Measurements from ENCODE around the gene DEF6.

The DEF6 gene

DNA sequence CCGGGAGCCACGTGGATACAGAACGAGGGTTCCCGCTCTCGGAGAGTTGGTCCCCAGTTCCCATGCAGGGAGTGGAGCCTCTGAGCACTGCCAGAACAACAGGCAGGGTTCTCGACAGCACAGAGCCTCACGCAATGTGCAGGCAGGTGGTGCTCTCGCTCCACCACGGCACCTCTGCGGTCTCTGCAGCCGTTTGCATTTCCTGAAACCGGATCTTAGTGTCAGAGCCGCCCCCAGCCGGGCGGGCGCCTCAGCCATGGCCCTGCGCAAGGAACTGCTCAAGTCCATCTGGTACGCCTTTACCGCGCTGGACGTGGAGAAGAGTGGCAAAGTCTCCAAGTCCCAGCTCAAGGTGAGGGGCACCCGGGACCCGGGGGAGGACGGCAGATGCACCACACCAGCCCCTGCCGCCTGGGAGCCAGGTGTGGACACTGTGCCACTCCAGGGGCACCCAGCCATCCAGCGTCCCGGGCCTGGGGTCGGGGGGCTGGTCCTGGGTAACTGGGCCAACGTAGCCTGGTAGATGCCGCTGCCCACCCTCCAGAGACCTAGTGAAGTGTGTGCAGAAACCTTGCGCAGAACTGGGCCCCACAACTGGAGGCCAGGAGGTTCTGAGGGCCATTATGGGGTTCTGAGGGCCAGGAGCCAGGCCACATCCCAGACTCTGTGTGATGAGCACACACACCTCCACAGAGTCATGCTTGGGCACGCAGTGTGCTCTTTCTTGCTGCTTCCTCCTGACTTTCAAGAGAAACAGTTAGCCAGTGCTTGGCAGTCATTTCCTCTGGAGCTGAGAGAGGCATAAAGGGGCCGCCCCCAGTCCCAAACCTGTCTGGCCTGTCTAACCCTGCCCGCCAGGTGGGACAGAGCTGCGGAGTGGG is at the start of gene DEF6:
TSS of gene DEF6 (plus strand) at position 218 of the 881 bp plus-strand sequence. CDS start at position 257, 39 bp downstream.
- peak; percentile 90 for DNase-seq

GRCh38 chr6:35248300-35248699 is 49.3 kb upstream of the DEF6 start:
- DNase-seq = no peak

- no peak for DNase-seq
Observed at GRCh38 chr6:35248965-35249364, 48.7 kb upstream of the DEF6 start.

- no peak for DNase-seq
Observed at GRCh38 chr6:35251949-35252348, 45.7 kb upstream of the DEF6 start.

DNA sequence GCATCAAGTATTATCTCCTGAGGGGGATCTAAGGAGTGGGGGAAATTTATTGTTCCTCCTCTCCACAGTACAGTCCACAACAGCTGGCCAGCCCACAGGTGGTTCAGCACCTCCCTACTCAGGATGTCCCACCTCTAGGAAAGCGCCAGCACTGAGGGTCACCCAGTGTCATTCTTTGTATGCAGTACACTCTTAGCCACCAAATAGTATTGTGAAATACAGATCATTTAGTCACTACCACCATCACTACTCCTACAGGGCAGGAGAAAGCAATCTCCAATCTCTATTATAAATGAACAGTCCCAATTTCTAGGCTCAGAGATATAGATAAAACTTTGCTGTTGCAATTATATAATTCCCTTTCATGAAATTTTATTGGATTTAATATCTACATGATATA is 44.4 kb upstream of the DEF6 start:
- no peak for DNase-seq

DNA sequence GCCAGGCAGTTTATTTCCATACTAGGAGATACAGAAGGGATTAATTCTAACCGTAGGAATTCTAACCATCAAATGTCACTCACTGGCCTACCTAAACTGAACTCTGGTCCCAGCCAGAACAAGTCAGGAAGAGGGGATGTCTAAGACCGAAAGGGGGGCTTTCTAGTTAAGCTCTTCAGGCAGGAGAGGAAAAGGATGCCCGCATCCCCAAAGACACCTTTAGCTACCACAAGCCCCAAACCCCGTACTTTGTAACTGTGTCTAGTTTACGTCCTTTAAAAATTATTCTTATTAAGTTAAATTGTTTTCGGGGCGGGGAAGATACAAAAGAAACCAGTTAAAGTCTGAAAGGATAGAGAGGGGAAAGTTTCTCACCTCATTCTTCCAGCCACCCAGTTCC is 39.3 kb upstream of the DEF6 start:
- DNase-seq = no peak

DNA sequence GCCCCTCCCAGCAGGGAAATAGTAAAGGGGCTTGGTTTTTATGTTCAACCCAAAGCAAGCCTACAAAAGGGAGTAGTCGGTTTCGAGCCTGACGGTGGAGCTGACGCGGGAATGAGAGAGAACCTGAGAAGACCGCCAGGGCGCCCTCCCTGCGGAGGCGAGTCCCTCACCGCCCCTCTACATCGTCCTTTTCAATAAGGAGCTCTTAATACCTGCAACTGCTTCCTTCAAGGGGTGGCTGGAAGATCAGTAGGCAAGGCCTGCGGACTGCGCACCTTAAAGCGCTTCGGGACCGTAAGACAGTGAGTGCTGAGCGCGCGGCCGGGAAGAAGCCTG is 38.8 kb upstream of the DEF6 start:
- peak; percentile 65 for DNase-seq

DNA sequence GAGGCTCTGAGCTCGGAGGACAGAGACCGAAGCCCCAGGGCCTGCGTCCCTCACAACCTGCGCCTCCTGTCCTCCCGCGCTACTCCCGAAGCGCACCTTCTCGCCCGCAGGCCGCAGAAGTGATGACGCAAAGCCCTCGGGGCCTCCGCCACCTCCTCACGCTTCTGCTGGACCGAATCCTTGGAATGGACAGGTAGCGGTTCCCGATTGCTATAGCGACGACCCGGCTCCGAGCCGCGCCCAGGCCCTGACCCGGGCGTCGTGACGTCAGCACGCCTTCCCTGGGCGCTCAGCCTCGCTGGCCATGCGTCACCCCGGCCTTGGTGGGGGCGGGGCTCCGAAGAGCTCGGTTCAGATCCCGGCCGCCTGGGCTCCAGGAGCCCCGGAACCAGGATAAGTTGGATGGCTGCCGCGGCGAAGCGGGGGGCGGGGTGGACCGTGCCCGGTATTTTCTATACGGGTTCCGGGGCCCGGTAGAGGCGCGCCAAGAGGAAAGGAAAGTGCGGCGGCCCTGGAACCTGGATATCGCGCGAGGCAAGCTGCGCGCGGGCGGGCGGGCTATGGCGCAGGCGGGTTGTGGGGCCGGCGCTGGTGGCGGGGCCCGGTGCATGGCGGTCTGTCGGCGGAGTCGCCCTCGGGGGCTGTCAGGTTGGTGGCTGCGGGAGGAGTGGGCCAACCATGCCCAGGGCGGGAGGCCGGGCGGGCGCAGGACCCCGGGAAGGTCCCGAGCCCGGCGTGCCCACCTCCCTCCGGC is 38.2 kb upstream of the DEF6 start, which contains the start of gene ZNF76:
TSS of gene ZNF76 (plus strand) at position 542 of the 754 bp plus-strand sequence. CDS start 21,417 bp downstream, outside the sequence.
- peak; percentile 95 for DNase-seq

DNA sequence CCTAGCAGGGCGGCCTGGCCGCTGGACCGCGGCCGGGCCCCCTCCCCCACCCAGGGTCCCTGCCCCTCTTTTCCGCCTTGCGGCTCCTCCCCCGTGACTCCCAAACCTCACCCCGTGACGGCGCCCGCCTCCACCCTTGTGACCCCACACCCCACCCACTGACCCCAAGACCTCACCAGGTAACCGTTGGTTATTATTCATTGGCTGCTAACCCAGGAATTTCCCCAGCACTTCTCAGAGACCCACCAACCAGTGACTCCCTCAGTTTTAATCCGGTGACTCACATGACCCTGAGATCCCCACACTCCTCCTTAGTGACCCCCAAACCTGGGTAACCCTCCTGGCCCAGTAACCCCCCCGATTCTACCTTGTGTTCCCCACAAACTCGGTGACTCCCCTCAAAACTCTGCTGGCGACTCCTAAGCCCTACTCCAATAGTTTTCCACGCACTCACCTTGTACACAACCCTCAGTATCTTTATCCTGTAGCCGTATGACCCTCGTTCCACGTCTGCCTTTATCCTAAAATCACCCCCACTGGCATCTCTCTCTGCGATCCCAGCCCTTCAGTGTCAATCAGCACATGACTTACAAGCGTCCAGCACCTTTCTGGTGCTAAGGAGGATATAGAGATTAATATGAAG is 37.5 kb upstream of the DEF6 start:
- peak; percentile 87 for DNase-seq

DNA sequence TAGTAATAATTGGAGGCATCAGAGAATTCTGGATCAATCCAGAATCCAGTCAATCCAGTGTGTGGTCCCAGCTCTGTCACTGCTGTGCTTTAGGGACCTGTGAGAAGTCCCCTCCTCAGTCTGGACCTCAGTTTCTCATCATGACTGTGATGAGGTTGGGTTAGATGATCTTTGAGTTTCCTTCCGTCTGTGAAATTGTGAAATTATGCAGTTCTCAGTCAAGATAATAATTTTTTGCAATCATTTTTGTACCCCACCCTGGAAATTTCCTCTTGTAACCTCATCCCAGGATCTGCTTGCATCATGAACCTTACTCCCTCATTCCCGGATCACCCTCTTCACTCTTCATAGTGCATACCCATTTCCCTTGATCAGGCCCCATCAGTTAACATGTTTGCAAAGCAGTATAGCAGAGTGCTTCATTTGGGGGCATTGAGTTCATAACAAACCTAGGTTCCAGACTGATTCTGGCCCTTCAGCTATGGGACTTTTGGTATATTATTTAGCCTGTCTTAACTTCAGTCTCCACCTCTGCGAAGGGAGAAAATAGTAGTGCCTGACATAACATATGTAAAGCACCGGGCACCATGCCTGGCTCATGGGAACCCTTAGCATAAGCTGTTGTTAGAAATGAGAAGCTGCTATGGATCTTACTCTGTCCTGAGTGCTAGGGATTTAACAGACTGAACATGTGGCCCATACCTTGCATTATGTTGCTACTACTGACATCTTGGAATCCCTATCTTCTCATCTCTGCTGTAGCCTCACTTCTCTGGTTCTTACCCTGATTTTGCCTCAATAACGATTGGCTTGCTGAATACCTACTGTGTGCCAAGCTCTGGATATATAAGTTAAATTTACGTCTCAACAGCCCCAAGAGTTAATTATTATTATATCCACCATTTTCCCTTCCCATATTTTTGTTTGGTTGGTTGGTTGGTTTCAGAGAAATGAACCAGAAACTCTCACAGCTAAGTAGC is 36.7 kb upstream of the DEF6 start:
- no peak for DNase-seq

DNA sequence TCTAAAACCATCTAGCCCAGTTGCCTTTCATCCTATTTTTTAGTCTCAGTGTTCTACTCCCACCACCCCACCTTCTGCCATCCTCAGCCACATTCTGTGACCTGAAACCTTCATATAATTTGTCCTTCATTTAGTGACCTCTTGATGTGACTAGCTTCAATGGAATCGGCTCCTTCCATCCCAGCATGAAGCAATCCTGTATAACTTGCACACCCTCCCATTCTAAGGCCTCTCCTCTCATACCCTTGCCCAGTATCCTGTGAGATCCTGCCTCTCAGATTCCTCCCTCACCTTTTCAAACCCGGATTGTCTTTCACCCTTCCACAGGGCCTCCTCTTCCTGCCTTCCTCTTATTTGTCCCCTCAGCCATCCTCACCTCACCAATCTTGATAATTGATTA is 35.0 kb upstream of the DEF6 start:
- DNase-seq = no peak

- no peak for DNase-seq
Observed at GRCh38 chr6:35264550-35265274, 32.9 kb upstream of the DEF6 start.

- DNase-seq = no peak
Observed at GRCh38 chr6:35265523-35265922, 32.1 kb upstream of the DEF6 start.

GRCh38 chr6:35267446-35267845 is 30.2 kb upstream of the DEF6 start:
- no peak for DNase-seq

GRCh38 chr6:35267897-35268296 is 29.7 kb upstream of the DEF6 start:
- no peak for DNase-seq

- DNase-seq = no peak
Observed at GRCh38 chr6:35272005-35272404, 25.6 kb upstream of the DEF6 start.

- DNase-seq = no peak
Observed at GRCh38 chr6:35273822-35274559, 23.6 kb upstream of the DEF6 start.

DNA sequence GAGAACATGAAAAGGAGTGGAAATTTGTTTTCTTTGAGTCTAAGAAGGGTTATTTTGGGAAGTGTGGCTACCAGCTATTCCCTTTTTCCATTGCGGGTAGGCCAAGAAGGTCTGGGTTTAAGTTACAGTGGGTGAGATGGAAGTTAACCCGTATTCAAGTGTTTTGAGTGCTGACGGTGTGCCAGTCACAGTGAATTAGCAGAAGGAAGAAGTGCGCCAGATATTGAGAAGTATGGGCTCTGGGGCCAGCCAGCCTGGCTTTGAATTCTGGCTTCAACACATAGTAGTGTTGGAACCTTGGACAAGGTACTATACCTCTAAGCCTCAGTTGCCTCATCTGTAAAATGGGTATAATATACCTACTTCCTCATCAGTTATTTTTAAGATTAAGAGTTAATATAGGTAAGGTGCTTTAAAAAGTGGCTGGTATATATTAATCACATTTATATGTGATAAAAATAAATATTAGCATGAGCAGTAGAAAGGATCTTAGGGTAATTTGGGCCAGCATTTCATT is 21.8 kb upstream of the DEF6 start:
- DNase-seq = no peak

GRCh38 chr6:35278708-35279107 is 18.9 kb upstream of the DEF6 start:
- no peak for DNase-seq

- DNase-seq = no peak
Observed at GRCh38 chr6:35280903-35281302, 16.7 kb upstream of the DEF6 start.

DNA sequence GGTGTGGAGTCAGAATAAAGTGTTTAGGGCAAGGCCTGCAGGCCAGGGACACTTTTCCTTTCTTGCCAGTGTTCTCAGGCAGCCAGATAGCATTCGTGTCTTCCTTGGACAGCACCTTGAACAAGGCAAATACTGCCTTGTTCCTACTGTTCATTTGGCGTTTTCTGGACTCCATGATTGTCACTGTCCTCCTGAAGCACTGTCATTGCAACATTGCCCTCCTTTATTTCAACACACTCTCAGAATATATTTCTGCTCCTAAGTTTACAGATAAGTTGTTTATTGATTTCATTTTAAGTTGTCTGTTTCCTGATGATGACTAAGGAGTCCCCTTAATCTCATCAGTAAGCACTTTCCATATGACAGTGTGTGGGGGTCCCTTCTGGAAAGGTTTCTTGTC is 15.1 kb upstream of the DEF6 start:
- no peak for DNase-seq

All from stimulated activated CD8-positive, alpha-beta memory T cell treated with anti-CD3 and anti-CD28 coated beads, Interleukin-4, amount 100 ng/mL, for 48 hours (primary cell).